ENCODE measurements around the gene FHL5.
A peak's percentile ranks its signal among the peaks of the same experiment; 100 is the strongest.

The FHL5 gene

DNA sequence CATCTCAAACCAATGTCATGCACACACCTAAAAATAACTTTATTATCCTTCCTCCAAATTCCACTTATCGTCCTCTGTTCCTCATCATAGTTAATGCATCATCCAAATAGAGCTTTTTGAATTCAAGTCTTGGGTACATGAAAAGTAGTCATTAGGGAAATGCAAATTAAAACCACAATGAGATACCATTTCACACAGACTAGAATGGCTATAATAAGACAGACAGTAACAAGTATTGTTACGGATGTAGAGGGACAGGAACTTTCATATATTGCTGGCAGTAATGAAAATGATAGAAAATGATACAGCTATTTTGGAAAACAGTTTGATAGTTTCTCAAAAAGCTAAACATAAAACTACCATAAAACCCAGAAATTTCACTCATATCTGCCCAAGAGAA lies 59.1 kb downstream of the FHL5 start:
- Histone ChIP-seq H3K9me3 (ENCODE audit: insufficient read depth, low read depth, low read length) (no peaks in the 10 kb centered on the region), H4K91ac (ENCODE audit: low read depth, low read length) (no peak overlapping the region), H2BK5ac (ENCODE audit: low read depth, low read length, poor library complexity) (no peak overlapping the region), H3K4me2 (ENCODE audit: low read length) (no peak overlapping the region), H4K12ac (ENCODE audit: low read depth, low read length) (no peak overlapping the region), H3K18ac (ENCODE audit: low read length) (no peak overlapping the region), H2BK12ac (ENCODE audit: low read length) (no peak overlapping the region), H3K79me1 (ENCODE audit: low read length) (no peaks in the 10 kb centered on the region), H2BK120ac (ENCODE audit: insufficient read depth, low read length, poor library complexity) (no peak overlapping the region), H3K79me2 (ENCODE audit: control insufficient read depth, insufficient read depth, low read length, poor library complexity) (no peaks in the 10 kb centered on the region), H4K8ac (ENCODE audit: low read depth, low read length) (no peak overlapping the region), H3K4ac (ENCODE audit: low read depth, low read length) (no peak overlapping the region), H3K14ac (ENCODE audit: low read length) (no peak overlapping the region), H3K36me3 (ENCODE audit: control insufficient read depth in 1 of 2, insufficient read depth in 2 of 2, low read length in 2 of 2) (no peaks in the 10 kb centered on the region), H3K27ac (ENCODE audit: low read depth, low read length) (no peak overlapping the region), H2AFZ (ENCODE audit: insufficient read depth, low read length, poor library complexity) (no peak overlapping the region), H3K4me1 (ENCODE audit: control insufficient read depth in 1 of 2, insufficient read depth in 2 of 2, low read length in 2 of 2) (no peaks in the 10 kb centered on the region), H3K4me3 (ENCODE audit: low read depth, low read length) (no peak overlapping the region), H2AK5ac (ENCODE audit: low read length) (no peak overlapping the region), H3K27me3 (ENCODE audit: insufficient read depth, low read length) (no peaks in the 10 kb centered on the region), H3K23ac (ENCODE audit: low read length) (no peak overlapping the region), H3K9ac (ENCODE audit: low read length) (no peak overlapping the region)
- DNase-seq = no peak
- 100% methylated on average over 1 of the region's 2 CpGs for WGBS (ENCODE audit: extremely low coverage, insufficient coverage, insufficient read length)

DNA sequence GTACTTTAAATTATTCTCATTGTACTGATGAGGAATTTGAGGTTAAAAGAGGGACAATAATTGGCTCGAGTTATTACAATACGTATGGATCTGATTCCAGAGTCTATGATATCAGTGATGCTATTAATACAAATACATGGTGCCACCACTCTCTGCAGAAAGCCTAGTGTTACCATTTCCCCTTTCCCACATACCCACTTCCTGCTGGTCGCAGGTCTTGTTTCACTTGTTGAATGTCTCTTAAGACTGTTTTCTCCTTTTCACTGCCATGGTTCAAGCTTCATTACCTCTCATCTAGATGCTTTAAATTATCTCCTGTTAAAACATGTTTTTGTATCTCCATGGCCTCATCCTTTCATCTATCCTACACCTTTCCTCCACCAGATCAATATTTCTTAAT lies 62.0 kb downstream of the FHL5 start:
- no peaks in the 10 kb centered on the region for H3K79me1 ChIP-seq (ENCODE audit: low read length)
- H3K14ac ChIP-seq (ENCODE audit: low read length) = no peak overlapping the region
- no peak overlapping the region for H3K4ac ChIP-seq (ENCODE audit: low read depth, low read length)
- H2BK5ac ChIP-seq (ENCODE audit: low read depth, low read length, poor library complexity) = no peak overlapping the region
- no peaks in the 10 kb centered on the region for H3K9me3 ChIP-seq (ENCODE audit: insufficient read depth, low read depth, low read length)
- DNase-seq = no peak
- no peaks in the 10 kb centered on the region for H3K36me3 ChIP-seq (ENCODE audit: control insufficient read depth in 1 of 2, insufficient read depth in 2 of 2, low read length in 2 of 2)
- no peak overlapping the region for H3K23ac ChIP-seq (ENCODE audit: low read length)
- H3K9ac ChIP-seq (ENCODE audit: low read length) = no peak overlapping the region
- H3K27me3 ChIP-seq (ENCODE audit: insufficient read depth, low read length) = no peaks in the 10 kb centered on the region
- no peak overlapping the region for H3K4me3 ChIP-seq (ENCODE audit: low read depth, low read length)
- WGBS (ENCODE audit: extremely low coverage, insufficient coverage, insufficient read length) = no CpG with 5 or more reads among the region's 3 CpGs
- no peak overlapping the region for H4K12ac ChIP-seq (ENCODE audit: low read depth, low read length)
- H3K4me2 ChIP-seq (ENCODE audit: low read length) = no peak overlapping the region
- H4K91ac ChIP-seq (ENCODE audit: low read depth, low read length) = no peak overlapping the region
- H4K8ac ChIP-seq (ENCODE audit: low read depth, low read length) = no peak overlapping the region
- H2AFZ ChIP-seq (ENCODE audit: insufficient read depth, low read length, poor library complexity) = no peak overlapping the region
- no peaks in the 10 kb centered on the region for H3K79me2 ChIP-seq (ENCODE audit: control insufficient read depth, insufficient read depth, low read length, poor library complexity)
- no peak overlapping the region for H3K18ac ChIP-seq (ENCODE audit: low read length)
- no peaks in the 10 kb centered on the region for H3K4me1 ChIP-seq (ENCODE audit: control insufficient read depth in 1 of 2, insufficient read depth in 2 of 2, low read length in 2 of 2)
- no peak overlapping the region for H3K27ac ChIP-seq (ENCODE audit: low read depth, low read length)
- no peak overlapping the region for H2BK120ac ChIP-seq (ENCODE audit: insufficient read depth, low read length, poor library complexity)
- no peak overlapping the region for H2AK5ac ChIP-seq (ENCODE audit: low read length)
- no peak overlapping the region for H2BK12ac ChIP-seq (ENCODE audit: low read length)

DNA sequence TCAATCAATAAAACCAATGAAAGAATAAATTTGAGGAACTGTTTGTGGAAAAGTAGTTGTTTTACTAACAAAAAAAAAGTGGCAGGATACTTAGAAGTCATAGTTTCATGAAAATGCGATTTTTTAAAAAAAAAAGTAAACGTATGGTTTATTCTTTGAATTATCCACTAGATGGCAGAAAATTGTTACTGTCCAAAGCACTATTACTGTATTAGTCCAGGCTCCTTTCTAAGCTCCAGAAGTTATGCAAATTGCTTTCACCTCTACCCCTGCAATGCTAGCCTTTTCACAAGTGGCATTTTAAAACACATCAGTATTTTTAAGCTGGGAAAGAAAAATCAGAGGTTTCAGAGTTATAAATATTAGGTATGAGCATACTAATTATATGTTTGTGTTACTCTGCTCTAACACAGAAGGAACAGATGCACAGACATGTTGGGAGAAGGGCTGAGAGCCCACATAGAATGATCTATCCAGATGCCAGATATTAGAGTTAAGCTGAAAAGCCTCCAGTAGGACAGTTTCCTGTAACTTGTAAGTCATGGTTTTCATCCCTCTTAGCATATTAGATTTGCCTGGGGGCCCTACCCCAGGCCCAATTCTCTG lies 63.9 kb downstream of the FHL5 start:
- no peak overlapping the region for H2AFZ ChIP-seq (ENCODE audit: insufficient read depth, low read length, poor library complexity)
- H3K79me2 ChIP-seq (ENCODE audit: control insufficient read depth, insufficient read depth, low read length, poor library complexity) = no peaks in the 10 kb centered on the region
- H3K18ac ChIP-seq (ENCODE audit: low read length) = no peak overlapping the region
- no peaks in the 10 kb centered on the region for H3K9me3 ChIP-seq (ENCODE audit: insufficient read depth, low read depth, low read length)
- H3K23ac ChIP-seq (ENCODE audit: low read length) = no peak overlapping the region
- H3K79me1 ChIP-seq (ENCODE audit: low read length) = no peaks in the 10 kb centered on the region
- no peak overlapping the region for H2BK120ac ChIP-seq (ENCODE audit: insufficient read depth, low read length, poor library complexity)
- no peak overlapping the region for H4K91ac ChIP-seq (ENCODE audit: low read depth, low read length)
- H3K4ac ChIP-seq (ENCODE audit: low read depth, low read length) = no peak overlapping the region
- no peak overlapping the region for H3K9ac ChIP-seq (ENCODE audit: low read length)
- H4K12ac ChIP-seq (ENCODE audit: low read depth, low read length) = no peak overlapping the region
- H2BK5ac ChIP-seq (ENCODE audit: low read depth, low read length, poor library complexity) = no peak overlapping the region
- H3K36me3 ChIP-seq (ENCODE audit: control insufficient read depth in 1 of 2, insufficient read depth in 2 of 2, low read length in 2 of 2) = no peaks in the 10 kb centered on the region
- no peak overlapping the region for H3K14ac ChIP-seq (ENCODE audit: low read length)
- WGBS (ENCODE audit: extremely low coverage, insufficient coverage, insufficient read length) = no CpG with 5 or more reads among the region's 2 CpGs
- H4K8ac ChIP-seq (ENCODE audit: low read depth, low read length) = no peak overlapping the region
- DNase-seq = peak in 1 of 2 donors; percentile 61
- H3K4me3 ChIP-seq (ENCODE audit: low read depth, low read length) = no peak overlapping the region
- no peak overlapping the region for H3K4me2 ChIP-seq (ENCODE audit: low read length)
- no peak overlapping the region for H2AK5ac ChIP-seq (ENCODE audit: low read length)
- H3K27me3 ChIP-seq (ENCODE audit: insufficient read depth, low read length) = no peaks in the 10 kb centered on the region
- H3K4me1 ChIP-seq (ENCODE audit: control insufficient read depth in 1 of 2, insufficient read depth in 2 of 2, low read length in 2 of 2) = no peaks in the 10 kb centered on the region
- H2BK12ac ChIP-seq (ENCODE audit: low read length) = no peak overlapping the region
- no peak overlapping the region for H3K27ac ChIP-seq (ENCODE audit: low read depth, low read length)

DNA sequence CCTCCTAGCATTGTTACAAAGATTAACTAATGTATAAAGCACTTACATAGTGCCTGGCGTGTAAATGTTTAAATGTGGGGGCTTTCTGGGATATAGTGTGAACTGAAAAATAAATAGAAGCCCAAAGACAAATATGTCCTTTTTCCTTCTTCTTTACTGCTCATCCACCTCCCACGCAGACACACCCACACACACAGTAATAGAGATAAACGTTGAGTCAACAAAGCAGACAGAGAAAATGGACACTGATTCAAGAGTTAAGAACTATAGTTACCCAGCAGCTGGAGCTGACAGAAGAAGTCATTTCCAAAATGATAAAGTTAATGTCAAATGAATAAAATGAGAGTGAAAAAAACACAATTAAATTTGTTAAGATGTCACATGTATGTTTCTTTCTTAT lies 68.3 kb downstream of the FHL5 start:
- WGBS (ENCODE audit: extremely low coverage, insufficient coverage, insufficient read length) = no CpG with 5 or more reads among the region's 3 CpGs
- no peak for DNase-seq
- H3K4ac ChIP-seq (ENCODE audit: low read depth, low read length) = no peak overlapping the region

More for the DNA sequence above, 68.3 kb downstream of the FHL5 start:
- Histone ChIP-seq H2BK120ac (ENCODE audit: insufficient read depth, low read length, poor library complexity) (no peak overlapping the region), H4K8ac (ENCODE audit: low read depth, low read length) (no peak overlapping the region), H3K18ac (ENCODE audit: low read length) (no peak overlapping the region), H2BK5ac (ENCODE audit: low read depth, low read length, poor library complexity) (no peak overlapping the region), H3K27me3 (ENCODE audit: insufficient read depth, low read length) (no peaks in the 10 kb centered on the region), H3K36me3 (ENCODE audit: control insufficient read depth in 1 of 2, insufficient read depth in 2 of 2, low read length in 2 of 2) (no peaks in the 10 kb centered on the region), H3K4me2 (ENCODE audit: low read length) (no peak overlapping the region), H3K79me1 (ENCODE audit: low read length) (no peaks in the 10 kb centered on the region), H2AK5ac (ENCODE audit: low read length) (no peak overlapping the region), H3K4me3 (ENCODE audit: low read depth, low read length) (no peak overlapping the region), H3K9ac (ENCODE audit: low read length) (no peak overlapping the region), H3K9me3 (ENCODE audit: insufficient read depth, low read depth, low read length) (no peaks in the 10 kb centered on the region), H2AFZ (ENCODE audit: insufficient read depth, low read length, poor library complexity) (no peak overlapping the region), H3K14ac (ENCODE audit: low read length) (no peak overlapping the region), H3K4me1 (ENCODE audit: control insufficient read depth in 1 of 2, insufficient read depth in 2 of 2, low read length in 2 of 2) (no peaks in the 10 kb centered on the region), H3K23ac (ENCODE audit: low read length) (no peak overlapping the region), H4K12ac (ENCODE audit: low read depth, low read length) (no peak overlapping the region), H4K91ac (ENCODE audit: low read depth, low read length) (no peak overlapping the region), H3K27ac (ENCODE audit: low read depth, low read length) (no peak overlapping the region), H2BK12ac (ENCODE audit: low read length) (no peak overlapping the region), H3K79me2 (ENCODE audit: control insufficient read depth, insufficient read depth, low read length, poor library complexity) (no peaks in the 10 kb centered on the region)
